GM18868 (cell line): ENCODE results near the gene ASCL5.

Source experiments
- ATAC-seq: cut with Tn5 transposase; IDR thresholded peaks from one replicate; pipeline ENCODE4 v1.9.1; 2021; ENCODE audit warnings: mild to moderate bottlenecking, moderate library complexity; ENCODE audit not compliant: unreplicated experiment

ASCL5 gene

GRCh38 chr1:201088395-201088794, 38.6 kb downstream of the ASCL5 start:
- ATAC-seq: no peak

- ATAC-seq: no peak
These were observed 40.9 kb downstream of the ASCL5 start for GRCh38 chr1:201085902-201086735.

GRCh38 chr1:201084295-201084694, 42.7 kb downstream of the ASCL5 start:
- ATAC-seq: no peak

- ATAC-seq: no peak
These were observed 43.2 kb downstream of the ASCL5 start for GRCh38 chr1:201083741-201084140.

GRCh38 chr1:201080135-201080534, 46.8 kb downstream of the ASCL5 start:
- no peak for ATAC-seq

GRCh38 chr1:201077736-201078135, 49.2 kb downstream of the ASCL5 start:
- ATAC-seq: no peak

- no peak for ATAC-seq
These were observed 49.9 kb downstream of the ASCL5 start for GRCh38 chr1:201077116-201077515.

GRCh38 chr1:201076092-201076491, 50.9 kb downstream of the ASCL5 start:
- ATAC-seq: no peak

- no peak for ATAC-seq
These were observed 53.0 kb downstream of the ASCL5 start for GRCh38 chr1:201074018-201074417.

GRCh38 chr1:201072922-201073321, 54.1 kb downstream of the ASCL5 start:
- no peak for ATAC-seq

- ATAC-seq: no peak
These were observed 54.8 kb downstream of the ASCL5 start for GRCh38 chr1:201072149-201072548.

GRCh38 chr1:201069636-201070035, 57.3 kb downstream of the ASCL5 start:
- ATAC-seq: no peak

GRCh38 chr1:201068976-201069375, 58.0 kb downstream of the ASCL5 start:
- no peak for ATAC-seq

GRCh38 chr1:201066986-201067385, 60.0 kb downstream of the ASCL5 start:
- no peak for ATAC-seq

- no peak for ATAC-seq
These were observed 61.3 kb downstream of the ASCL5 start for GRCh38 chr1:201065686-201066085.

GRCh38 chr1:201064806-201065205, 62.2 kb downstream of the ASCL5 start:
- ATAC-seq: no peak
